Subcutaneous adipose tissue (tissue), 4 donors: Measurements from ENCODE around the gene ZNF280D. TPM values are rescaled to one million over a fixed set of nuclear protein-coding genes. Genes with fewer than 3 reads are reported as not detected.

Source experiments
- total RNA-seq, 4 donors: library from RNA; depleted of rRNA; stranded (reverse); fragments of >200 nt; gene quantifications; one replicate each; pipeline ENCODE4 v1.1.0, GENCODE V29; 2016
- TF ChIP-seq, protein P1 (sequence below): fragments of 450-650 bp; IDR thresholded peaks from one replicate; pipeline ENCODE4 v1.5.1; 2016; ENCODE audit warnings: low read depth, mild to moderate bottlenecking, control low read depth, antibody characterized with exemption, moderate library complexity

Gene ZNF280D
- total RNA-seq, 4 donors from 2014 or later: 55.1 to 74.0 (median 62.4) TPM

- TF ChIP-seq, protein P1, sequence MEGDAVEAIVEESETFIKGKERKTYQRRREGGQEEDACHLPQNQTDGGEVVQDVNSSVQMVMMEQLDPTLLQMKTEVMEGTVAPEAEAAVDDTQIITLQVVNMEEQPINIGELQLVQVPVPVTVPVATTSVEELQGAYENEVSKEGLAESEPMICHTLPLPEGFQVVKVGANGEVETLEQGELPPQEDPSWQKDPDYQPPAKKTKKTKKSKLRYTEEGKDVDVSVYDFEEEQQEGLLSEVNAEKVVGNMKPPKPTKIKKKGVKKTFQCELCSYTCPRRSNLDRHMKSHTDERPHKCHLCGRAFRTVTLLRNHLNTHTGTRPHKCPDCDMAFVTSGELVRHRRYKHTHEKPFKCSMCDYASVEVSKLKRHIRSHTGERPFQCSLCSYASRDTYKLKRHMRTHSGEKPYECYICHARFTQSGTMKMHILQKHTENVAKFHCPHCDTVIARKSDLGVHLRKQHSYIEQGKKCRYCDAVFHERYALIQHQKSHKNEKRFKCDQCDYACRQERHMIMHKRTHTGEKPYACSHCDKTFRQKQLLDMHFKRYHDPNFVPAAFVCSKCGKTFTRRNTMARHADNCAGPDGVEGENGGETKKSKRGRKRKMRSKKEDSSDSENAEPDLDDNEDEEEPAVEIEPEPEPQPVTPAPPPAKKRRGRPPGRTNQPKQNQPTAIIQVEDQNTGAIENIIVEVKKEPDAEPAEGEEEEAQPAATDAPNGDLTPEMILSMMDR: no peak
These were observed 57.4 kb downstream of the ZNF280D start for GRCh38 chr15:56675930-56676329.

DNA sequence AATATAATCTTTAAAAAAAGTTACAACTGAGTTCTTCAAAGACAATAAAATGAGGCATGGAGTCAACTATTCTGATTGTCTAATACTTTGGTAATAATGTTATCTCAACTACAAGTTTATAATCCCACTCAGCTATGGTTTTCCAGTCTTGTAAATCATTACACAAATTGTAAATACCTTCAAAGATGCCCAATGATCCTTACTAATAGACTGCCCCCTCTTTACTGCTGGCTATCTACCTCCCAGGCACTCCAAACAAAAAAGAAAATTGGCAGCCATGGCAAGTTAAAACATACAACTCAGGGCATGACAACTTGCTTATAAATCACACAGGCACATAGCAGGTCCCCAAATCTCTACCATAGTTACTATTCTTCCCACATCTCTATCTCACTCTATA is 58.5 kb downstream of the ZNF280D start:
- TF ChIP-seq, protein P1: no peak

- TF ChIP-seq, protein P1: no peak
These were observed 60.6 kb downstream of the ZNF280D start for GRCh38 chr15:56672721-56673120.

- TF ChIP-seq, protein P1: no peak
These were observed 65.8 kb downstream of the ZNF280D start for GRCh38 chr15:56667517-56667916.

- TF ChIP-seq, protein P1: no peak
These were observed 72.4 kb downstream of the ZNF280D start for GRCh38 chr15:56660943-56661342.

DNA sequence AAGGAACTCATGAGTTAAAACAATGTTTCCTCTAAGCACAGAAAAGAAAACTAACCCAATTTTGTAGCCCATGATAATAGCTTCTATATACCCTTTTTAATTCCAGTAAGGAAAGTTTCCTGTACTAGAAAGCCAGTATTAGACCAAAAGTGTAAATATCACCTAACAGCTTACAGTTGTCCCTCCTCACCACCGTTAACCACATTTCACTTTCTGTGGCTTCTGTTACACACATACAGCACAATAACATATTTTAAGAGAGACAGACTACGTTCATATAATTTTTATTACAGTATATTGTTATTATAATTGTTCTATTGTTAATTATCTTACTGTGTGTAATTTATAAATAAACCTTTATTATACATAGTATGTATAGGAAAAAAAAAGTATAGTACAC is 74.1 kb downstream of the ZNF280D start:
- TF ChIP-seq, protein P1: no peak

GRCh38 chr15:56654624-56655023 is 78.7 kb downstream of the ZNF280D start:
- TF ChIP-seq, protein P1: no peak
